Caki2 (cell line): ENCODE data around the gene RNF114. TPM values are rescaled to one million over a fixed set of nuclear protein-coding genes. Genes with fewer than 3 reads are reported as not detected.

Source experiments
- DNase-seq: peaks from one replicate; pipeline ENCODE4 v3.0.0-alpha.2; 2015; ENCODE audit warnings: low read depth
- in situ Hi-C: cut with HindIII; loops from 2 replicates; pipeline ENCODE4 v1.10.0; 2016; ENCODE audit warnings: low sequenced_read_pairs, low pct_unique_long_range_greater_than_20kb, mixed read lengths
- total RNA-seq: library from RNA; depleted of rRNA; stranded (reverse); fragments of >200 nt; shearing (Covaris generic); gene quantifications from 2 replicates; pipeline ENCODE4 v1.2.3, GENCODE V29; 2014; ENCODE audit warnings: low replicate concordance

RNF114 gene
- total RNA-seq, 1 experiment from 2014 or later, result 86.0 TPM

- in situ Hi-C loops, result no loop called here
- no peak for DNase-seq
Measured at GRCh38 chr20:49899541-49900383, 36.4 kb upstream of the RNF114 start.

- no peak for DNase-seq
- in situ Hi-C loops, result no loop called here
Measured at GRCh38 chr20:49901588-49901987, 34.6 kb upstream of the RNF114 start.

GRCh38 chr20:49904440-49905214 is 31.6 kb upstream of the RNF114 start:
- in situ Hi-C loops, result no loop called here
- no peak for DNase-seq

- DNase-seq, result no peak
- in situ Hi-C loops, result no loop called here
Measured at GRCh38 chr20:49905415-49906091, 30.6 kb upstream of the RNF114 start.

- DNase-seq, result no peak
- in situ Hi-C loops, result no loop called here
Measured at GRCh38 chr20:49906101-49906604, 30.0 kb upstream of the RNF114 start.

- DNase-seq, result no peak
- in situ Hi-C loops, result no loop called here
Measured at GRCh38 chr20:49906615-49907154, 29.5 kb upstream of the RNF114 start.

GRCh38 chr20:49907405-49908257 is 28.6 kb upstream of the RNF114 start:
- in situ Hi-C loops, result no loop called here

GRCh38 chr20:49908258-49908565 is 28.0 kb upstream of the RNF114 start:
- DNase-seq, result no peak
- in situ Hi-C loops, result no loop called here

More at GRCh38 chr20:49907405-49908257, 28.6 kb upstream of the RNF114 start:
- DNase-seq, result no peak

- DNase-seq, result no peak
Measured at GRCh38 chr20:49909499-49910339, 26.5 kb upstream of the RNF114 start.

GRCh38 chr20:49910340-49910706 is 25.9 kb upstream of the RNF114 start:
- in situ Hi-C loops, result no loop called here
- no peak for DNase-seq

More at GRCh38 chr20:49909499-49910339, 26.5 kb upstream of the RNF114 start:
- in situ Hi-C loops, result no loop called here

GRCh38 chr20:49913399-49914047 is 22.7 kb upstream of the RNF114 start:
- DNase-seq, result no peak
- in situ Hi-C loops, result no loop called here

- in situ Hi-C loops, result no loop called here
- DNase-seq, result peak; percentile 25
Measured at GRCh38 chr20:49914310-49915117, 21.7 kb upstream of the RNF114 start.

GRCh38 chr20:49915118-49915379 is 21.1 kb upstream of the RNF114 start:
- DNase-seq, result no peak
- in situ Hi-C loops, result no loop called here

GRCh38 chr20:49915380-49916145 is 20.6 kb upstream of the RNF114 start, which contains the start of gene SPATA2:
Gene SPATA2 (minus strand): TSS chr20:49915529. CDS start chr20:49908490, 7,039 bp downstream.
- in situ Hi-C loops, result no loop called here
- DNase-seq, result peak; percentile 98
